HTERT RPE-1 (cell line): ENCODE measurements around the gene GRIN3A.
"Not testable (repeated sequence)": the region's sequence is repeated elsewhere in the genome, so short reads cannot be mapped to it uniquely, and the experiment has no call there.

ENCODE experiments used
- in situ Hi-C: fragments of 300-500 bp; cut with MboI; formaldehyde crosslinking; loops from 4 replicates; pipeline ENCODE4 v1.14.3; 2020; ENCODE audit warnings: low sequenced_read_pairs

GRIN3A gene

GRCh38 chr9:101585740-101586139 lies 152.7 kb downstream of the GRIN3A start:
- in situ Hi-C loops = no loop called here

GRCh38 chr9:101582553-101582952 lies 155.9 kb downstream of the GRIN3A start:
- in situ Hi-C loops = no loop called here

GRCh38 chr9:101579711-101580545 lies 158.5 kb downstream of the GRIN3A start:
- in situ Hi-C loops = no loop called here

GRCh38 chr9:101578378-101578777 lies 160.1 kb downstream of the GRIN3A start:
- in situ Hi-C loops = no loop called here

GRCh38 chr9:101574731-101575333 lies 163.6 kb downstream of the GRIN3A start:
- in situ Hi-C loops = no loop called here

- in situ Hi-C loops = no loop called here
Observed at GRCh38 chr9:101572316-101572715, 166.1 kb downstream of the GRIN3A start.

- in situ Hi-C loops = no loop called here
Observed at GRCh38 chr9:101571114-101571513, 167.3 kb downstream of the GRIN3A start.

- in situ Hi-C loops = no loop called here
Observed at GRCh38 chr9:101569741-101570501, 168.5 kb downstream of the GRIN3A start.

GRCh38 chr9:101567725-101568350 lies 170.6 kb downstream of the GRIN3A start:
- in situ Hi-C loops = no loop called here

- in situ Hi-C loops = no loop called here
Observed at GRCh38 chr9:101566904-101567724, 171.3 kb downstream of the GRIN3A start.

GRCh38 chr9:101564252-101564651 lies 174.2 kb downstream of the GRIN3A start:
- in situ Hi-C loops = no loop called here

- in situ Hi-C loops = no loop called here
Observed at GRCh38 chr9:101562966-101563365, 175.5 kb downstream of the GRIN3A start.

GRCh38 chr9:101561740-101562139 lies 176.7 kb downstream of the GRIN3A start:
- in situ Hi-C loops = no loop called here

- in situ Hi-C loops = not testable (repeated sequence)
Observed at GRCh38 chr9:101549472-101550098, 188.9 kb downstream of the GRIN3A start.

GRCh38 chr9:101543098-101543735 lies 195.2 kb downstream of the GRIN3A start:
- in situ Hi-C loops = no loop called here

- in situ Hi-C loops = no loop called here
Observed at GRCh38 chr9:101540069-101540468, 198.4 kb downstream of the GRIN3A start.

- in situ Hi-C loops = no loop called here
Observed at GRCh38 chr9:101536938-101537337, 201.5 kb downstream of the GRIN3A start.

- in situ Hi-C loops = no loop called here
Observed at GRCh38 chr9:101536351-101536750, 202.1 kb downstream of the GRIN3A start.
